Measurements from ENCODE around the gene GFAP.

DNA sequence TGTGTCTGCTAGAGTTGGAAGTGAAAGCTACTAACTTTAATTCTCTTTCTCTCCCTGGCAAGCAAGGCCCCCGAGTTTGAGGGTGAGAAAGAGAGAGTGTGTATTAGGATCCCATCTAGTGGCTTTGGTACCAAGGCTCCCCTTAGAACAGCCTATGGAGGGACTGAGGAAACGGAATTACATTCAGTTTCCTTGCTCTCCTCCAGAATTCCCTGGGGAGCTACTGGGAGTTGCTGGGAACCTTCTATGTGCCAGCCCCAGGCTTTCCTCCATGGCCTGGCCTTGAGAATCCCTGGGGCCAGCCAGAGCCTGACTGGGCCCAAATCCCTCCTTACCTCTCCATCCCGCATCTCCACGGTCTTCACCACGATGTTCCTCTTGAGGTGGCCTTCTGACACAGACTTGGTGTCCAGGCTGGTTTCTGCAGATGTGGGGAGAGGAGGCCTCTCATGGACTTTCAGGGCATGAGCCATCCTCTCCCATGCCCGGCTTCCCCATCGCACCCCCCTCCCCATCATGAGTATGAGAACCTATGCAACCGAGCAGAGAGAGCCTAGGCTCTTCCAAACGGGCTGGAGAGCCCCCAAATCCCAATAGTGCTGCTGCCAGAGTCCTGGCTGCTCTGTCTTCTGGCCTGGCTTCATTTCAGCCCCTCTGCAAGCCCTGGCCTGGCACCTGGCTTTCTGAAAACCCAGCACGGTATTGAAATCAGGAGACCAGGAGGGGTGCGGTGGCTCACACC is 7.4 kb downstream of the GFAP start:
- TF ChIP-seq GATA2 (IDR thresholded peaks at IDR 0.05; ENCODE audit: low read depth, low read length) (no peak), GATA3 (IDR thresholded peaks at IDR 0.05; ENCODE audit: low read depth, low read length) (no peak)

Data from SH-SY5Y (cell line).